Gastrocnemius medialis (tissue), 4 donors: ENCODE results near the gene ZFYVE1. TPM values are rescaled to one million over a fixed set of nuclear protein-coding genes. Genes with fewer than 3 reads are reported as not detected.

Experiments
- ATAC-seq, 2 donors: fragments of 150-250 bp; one replicate each; pipeline ENCODE4 v1.9.1; 2016
- DNase-seq, 2 donors: peaks; one replicate each; pipeline ENCODE4 v3.0.0-alpha.2; 2019
- H3K27ac ChIP-seq, 4 donors: fragments of 200-600 bp; sonication (generic); 1 replicate in 1 of 4; 2 replicates in 3 of 4; pipeline ENCODE4 v1.5.1; 2016 to 2018; ENCODE audit warnings: mild to moderate bottlenecking in 2 of 4, moderate library complexity in 1 of 4
- H3K27me3 ChIP-seq, 3 donors: fragments of 200-600 bp; sonication (generic) in 2 of 3; 1 replicate in 1 of 3; 2 replicates in 2 of 3; pipeline versions ENCODE4 v1.5.1 to v1.6.0; 2016 to 2019; ENCODE audit warnings: mild to moderate bottlenecking in 1 of 3, moderate library complexity in 1 of 3
- H3K36me3 ChIP-seq, 2 donors: fragments of 200-600 bp; sonication (generic) in 1 of 2; one replicate each; pipeline ENCODE4 v1.5.1; 2017 to 2018
- H3K4me1 ChIP-seq, 2 donors: fragments of 200-600 bp; sonication (generic) in 1 of 2; one replicate each; pipeline ENCODE4 v1.5.1; 2016 to 2017; ENCODE audit warnings: mild to moderate bottlenecking in 2 of 2
- H3K4me3 ChIP-seq, 4 donors: fragments of 200-600 bp; sonication (generic) in 3 of 4; 1 replicate in 1 of 4; 2 replicates in 3 of 4; pipeline ENCODE4 v1.5.1; 2016 to 2019; ENCODE audit warnings: mild to moderate bottlenecking in 2 of 4
- H3K9me3 ChIP-seq, 3 donors: fragments of 200-600 bp; sonication (generic) in 2 of 3; 1 replicate in 1 of 3; 2 replicates in 2 of 3; pipeline ENCODE4 v1.5.1; 2016 to 2019
- POLR2A ChIP-seq, 2 donors: fragments of 450-650 bp; IDR thresholded peaks; one replicate each; pipeline ENCODE4 v1.6.1; 2017; ENCODE audit warnings: antibody characterized with exemption in 2 of 2, mild to moderate bottlenecking in 2 of 2, moderate library complexity in 2 of 2
- in situ Hi-C, 4 donors: fragments of 200-750 bp; cut with MboI; loops; one replicate each; pipeline versions ENCODE4 v1.15.0 to v1.8.0; 2017; ENCODE audit warnings: low sequenced_read_pairs in 4 of 4
- intact Hi-C: fragments of 100-400 bp; cut with DNase I; formaldehyde crosslinking; loops from one replicate; pipeline ENCODE4 v1.15.1; 2023; ENCODE audit warnings: low total_unique reads
- total RNA-seq, 4 donors: library from RNA; depleted of rRNA; stranded (reverse); fragments of >200 nt; gene quantifications; one replicate each; pipeline versions ENCODE4 v1.1.0 to v1.2.3, GENCODE V29; 2016
- TF ChIP-seq, protein P1 (sequence below), 5 experiments: fragments of 450-650 bp in 3 of 5; fragments of 200-600 bp in 2 of 5; sonication (generic) in 2 of 5; IDR thresholded peaks in 4 of 5; conservative IDR thresholded peaks in 1 of 5; 1 replicate in 4 of 5; 2 replicates in 1 of 5; pipeline ENCODE4 v1.5.1; 2016 to 2019; ENCODE audit warnings: antibody characterized with exemption in 5 of 5, mild to moderate bottlenecking in 3 of 5, moderate library complexity in 3 of 5

ZFYVE1 gene
- total RNA-seq, 4 donors from 2014 or later: 16.7 to 28.3 (median 19.3) TPM

- TF ChIP-seq, protein P1, sequence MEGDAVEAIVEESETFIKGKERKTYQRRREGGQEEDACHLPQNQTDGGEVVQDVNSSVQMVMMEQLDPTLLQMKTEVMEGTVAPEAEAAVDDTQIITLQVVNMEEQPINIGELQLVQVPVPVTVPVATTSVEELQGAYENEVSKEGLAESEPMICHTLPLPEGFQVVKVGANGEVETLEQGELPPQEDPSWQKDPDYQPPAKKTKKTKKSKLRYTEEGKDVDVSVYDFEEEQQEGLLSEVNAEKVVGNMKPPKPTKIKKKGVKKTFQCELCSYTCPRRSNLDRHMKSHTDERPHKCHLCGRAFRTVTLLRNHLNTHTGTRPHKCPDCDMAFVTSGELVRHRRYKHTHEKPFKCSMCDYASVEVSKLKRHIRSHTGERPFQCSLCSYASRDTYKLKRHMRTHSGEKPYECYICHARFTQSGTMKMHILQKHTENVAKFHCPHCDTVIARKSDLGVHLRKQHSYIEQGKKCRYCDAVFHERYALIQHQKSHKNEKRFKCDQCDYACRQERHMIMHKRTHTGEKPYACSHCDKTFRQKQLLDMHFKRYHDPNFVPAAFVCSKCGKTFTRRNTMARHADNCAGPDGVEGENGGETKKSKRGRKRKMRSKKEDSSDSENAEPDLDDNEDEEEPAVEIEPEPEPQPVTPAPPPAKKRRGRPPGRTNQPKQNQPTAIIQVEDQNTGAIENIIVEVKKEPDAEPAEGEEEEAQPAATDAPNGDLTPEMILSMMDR (IDR thresholded peaks at IDR 0.05 in 4 of 5, conservative IDR thresholded peaks at IDR 0.05 in 1 of 5): no peak
- TF ChIP-seq POLR2A (IDR thresholded peaks at IDR 0.05): no peak
- H3K9me3 ChIP-seq: no peaks in the 10 kb centered on the region
- peak overlapping the region in 1 of 4 donors; percentile 63 for H3K4me3 ChIP-seq
- no peak overlapping the region for H3K27ac ChIP-seq
- ATAC-seq (no peak), DNase-seq (no peak)
- peaks cover 5 to 27% of the 10 kb centered on the region in 2 donors for H3K4me1 ChIP-seq
- in situ Hi-C loops: no loop called here
- peaks cover 0 to 14% of the 10 kb centered on the region in 2 donors for H3K36me3 ChIP-seq
- intact Hi-C loops: loop anchor here (1.0 kb wide), 1 partner anchor 30 kb away; the partner anchor contains the start of gene RBM25
- no peaks in the 10 kb centered on the region for H3K27me3 ChIP-seq
These were observed 1.1 kb upstream of the ZFYVE1 start for GRCh38 chr14:73027984-73028383.

GRCh38 chr14:73027546-73027945, 640 bp upstream of the ZFYVE1 start:
- Histone ChIP-seq H3K27ac (peak overlapping the region; percentile 41 to 97 (median 75)), H3K4me3 (peak overlapping the region; percentile 63 to 92 (median 74)), H3K27me3 (no peaks in the 10 kb centered on the region), H3K9me3 (no peaks in the 10 kb centered on the region), H3K4me1 (peaks cover 8 to 30% of the 10 kb centered on the region in 2 donors), H3K36me3 (peaks cover 0 to 17% of the 10 kb centered on the region in 2 donors)
- in situ Hi-C loops: no loop called here
- no peak for DNase-seq
- no peak for ATAC-seq
- intact Hi-C loops: loop anchor here (1.0 kb wide), 1 partner anchor 31 kb away; the partner anchor contains the start of gene RBM25
- TF ChIP-seq, protein P1 (IDR thresholded peaks at IDR 0.05 in 4 of 5, conservative IDR thresholded peaks at IDR 0.05 in 1 of 5): no peak
- no peak for TF ChIP-seq POLR2A (IDR thresholded peaks at IDR 0.05)

DNA sequence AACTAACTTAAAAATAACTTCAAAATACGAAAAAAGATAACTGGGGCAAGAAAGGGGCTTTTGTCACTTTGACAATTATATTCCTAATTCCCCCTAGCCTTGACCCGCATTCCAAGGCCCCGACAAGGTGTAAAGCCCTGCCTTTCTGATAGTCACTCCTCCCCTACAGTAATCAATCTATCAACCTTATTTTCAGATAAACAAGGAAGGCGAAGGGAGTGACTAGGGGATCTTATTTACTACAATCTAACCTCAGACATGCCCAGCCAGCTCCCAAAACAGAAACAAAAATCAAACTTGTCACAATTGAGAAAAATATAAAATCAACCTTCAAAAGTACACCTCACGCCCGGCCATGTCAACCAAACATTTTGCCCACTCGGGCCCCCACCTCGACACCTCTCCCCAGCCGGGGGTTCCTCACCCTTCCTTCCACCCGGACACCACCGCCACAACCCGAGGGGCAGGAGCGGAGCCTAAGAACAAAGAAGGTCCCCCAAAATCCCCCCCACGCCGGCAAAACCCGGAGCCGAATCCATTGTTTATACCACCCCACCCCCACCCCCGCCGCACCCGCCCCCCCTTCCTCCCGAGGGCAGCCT, 562 bp downstream of the ZFYVE1 start:
- TF ChIP-seq, protein P1 (IDR thresholded peaks at IDR 0.05 in 4 of 5, conservative IDR thresholded peaks at IDR 0.05 in 1 of 5): no peak
- no peak for TF ChIP-seq POLR2A (IDR thresholded peaks at IDR 0.05)
- Histone ChIP-seq H3K27me3 (no peaks in the 10 kb centered on the region), H3K27ac (peak overlapping the region; percentile 86 to 97 (median 93)), H3K9me3 (no peaks in the 10 kb centered on the region), H3K4me3 (peak overlapping the region; percentile 63 to 92 (median 74)), H3K4me1 (peaks cover 11 to 38% of the 10 kb centered on the region in 2 donors), H3K36me3 (peaks cover 0 to 21% of the 10 kb centered on the region in 2 donors)
- ATAC-seq (no peak), DNase-seq (no peak)
- intact Hi-C loops: no loop called here
- in situ Hi-C loops: no loop called here

DNA sequence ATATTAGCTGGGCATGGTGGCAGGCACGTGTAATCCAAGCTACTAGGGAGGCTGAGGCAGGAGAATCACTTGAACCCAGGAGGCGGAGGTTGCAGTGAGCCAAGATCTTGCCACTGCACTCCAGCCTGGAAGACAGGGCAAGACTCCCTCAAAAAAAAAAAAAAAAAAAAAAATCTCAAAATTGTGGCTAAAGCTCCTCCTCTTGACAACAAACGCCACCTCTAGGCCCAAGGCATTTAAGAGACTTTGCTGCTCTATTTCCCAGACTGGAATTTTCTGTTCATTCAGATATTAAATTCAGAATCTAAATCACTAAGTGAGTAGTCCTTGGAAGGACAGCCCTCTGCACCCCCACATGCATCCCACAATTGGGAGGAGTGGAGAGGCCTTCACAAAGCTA, 1.4 kb downstream of the ZFYVE1 start:
- ATAC-seq (no peak), DNase-seq (no peak)
- Histone ChIP-seq H3K4me3 (peak overlapping the region in 3 of 4 donors; percentile 73 to 92 (median 75)), H3K27me3 (no peaks in the 10 kb centered on the region), H3K27ac (peak overlapping the region; percentile 86 to 97 (median 93)), H3K36me3 (peaks cover 0 to 21% of the 10 kb centered on the region in 2 donors), H3K9me3 (no peaks in the 10 kb centered on the region), H3K4me1 (peaks cover 11 to 38% of the 10 kb centered on the region in 2 donors)
- intact Hi-C loops (no loop called here), in situ Hi-C loops (no loop called here)
- TF ChIP-seq, protein P1 (IDR thresholded peaks at IDR 0.05 in 4 of 5, conservative IDR thresholded peaks at IDR 0.05 in 1 of 5): no peak
- TF ChIP-seq POLR2A (IDR thresholded peaks at IDR 0.05): no peak
